IPS DF 6.9 (cell line): Measurements from ENCODE around the gene XRRA1.
A peak's percentile ranks its signal among the peaks of the same experiment; 100 is the strongest.

Source experiments
- DNase-seq: peaks from one replicate; pipeline ENCODE4 v3.0.0-alpha.2; 2013; ENCODE audit warnings: low read depth, low spot score
- H3K27ac ChIP-seq: one replicate; pipeline ENCODE4 v1.5.1; 2013; ENCODE audit warnings: low read length, control low read depth
- H3K27me3 ChIP-seq: 2 replicates; pipeline ENCODE4 v1.6.1; 2013; ENCODE audit warnings: mild to moderate bottlenecking, low read length; ENCODE audit not compliant: control insufficient read depth, insufficient read depth
- H3K36me3 ChIP-seq: 2 replicates; pipeline ENCODE4 v1.6.1; 2013; ENCODE audit warnings: low read length; ENCODE audit not compliant: control insufficient read depth, insufficient read depth
- H3K4me1 ChIP-seq: 2 replicates; pipeline ENCODE4 v1.6.1; 2013; ENCODE audit warnings: low read length; ENCODE audit not compliant: control insufficient read depth, insufficient read depth
- H3K4me3 ChIP-seq: 2 replicates; pipeline ENCODE4 v1.5.1; 2013; ENCODE audit warnings: mild to moderate bottlenecking, low read length
- H3K9me3 ChIP-seq: 2 replicates; pipeline ENCODE4 v1.6.1; 2013; ENCODE audit warnings: low read length, inconsistent platforms; ENCODE audit not compliant: control insufficient read depth, insufficient read depth
- WGBS: extraction: QIAGEN DNeasy Blood & Tissue Kit; methylation state at CpG from one replicate; pipeline ENCODE4 v1.1.7; 2013; ENCODE audit warnings: mixed read lengths, missing lambda C conversion rate; ENCODE audit not compliant: insufficient read length, insufficient coverage; 5-methylcytosine and 5-hydroxymethylcytosine counted together

Gene XRRA1

DNA sequence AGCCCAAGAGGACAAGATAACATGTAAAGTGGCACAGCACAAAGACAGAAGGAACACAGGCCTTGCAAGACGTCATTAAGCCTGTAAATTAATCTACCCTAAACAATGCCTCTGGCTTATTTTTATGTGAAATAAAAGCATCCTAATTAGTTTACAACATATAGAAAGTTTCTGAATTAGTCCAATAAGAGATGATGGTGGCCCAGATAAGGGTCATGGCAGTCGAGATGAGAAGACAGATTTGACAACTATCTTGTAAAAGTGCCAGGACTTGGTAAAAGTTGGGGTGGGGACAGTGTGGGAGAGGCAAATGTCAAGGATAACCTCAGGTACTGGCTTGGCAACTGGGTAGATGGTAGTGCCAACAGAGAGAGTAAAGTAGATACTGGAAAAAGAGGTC lies 13.6 kb downstream of the XRRA1 start:
- WGBS: no CpG with 5 or more reads among the region's 2 CpGs
- Histone ChIP-seq H3K4me1 (no peaks in the 10 kb centered on the region), H3K36me3 (no peaks in the 10 kb centered on the region; the same call in 1 of the 2 replicates), H3K27ac (no peak overlapping the region), H3K4me3 (no peak overlapping the region), H3K27me3 (no peaks in the 10 kb centered on the region), H3K9me3 (no peaks in the 10 kb centered on the region; the same call in 1 of the 2 replicates)
- DNase-seq: no peak

DNA sequence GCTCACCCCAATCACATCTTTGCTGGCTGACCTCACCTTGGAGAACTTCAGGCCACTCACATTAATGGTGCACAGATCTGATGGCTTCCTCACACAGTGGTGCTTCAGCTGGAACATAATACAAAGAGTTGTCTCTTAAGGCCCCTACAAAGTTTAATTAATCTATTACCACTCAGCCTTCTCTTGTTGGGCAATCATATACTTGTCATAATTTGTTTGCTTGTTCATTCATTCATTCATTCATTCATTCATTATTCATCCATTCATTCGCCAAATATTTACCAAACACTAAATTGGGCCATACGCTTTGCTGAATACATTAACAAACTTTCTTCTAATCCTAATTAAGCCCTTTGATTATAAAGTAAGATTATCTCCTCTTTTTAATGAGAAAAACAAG lies 15.1 kb downstream of the XRRA1 start:
- H3K4me1 ChIP-seq: no peaks in the 10 kb centered on the region
- no peaks in the 10 kb centered on the region for H3K27me3 ChIP-seq
- DNase-seq: no peak
- 100% methylated on average over 2 of the region's 2 CpGs for WGBS
- no peak overlapping the region for H3K27ac ChIP-seq
- H3K36me3 ChIP-seq: no peaks in the 10 kb centered on the region; the same call in 1 of the 2 replicates
- H3K4me3 ChIP-seq: no peak overlapping the region
- H3K9me3 ChIP-seq: no peaks in the 10 kb centered on the region; the same call in 1 of the 2 replicates

DNA sequence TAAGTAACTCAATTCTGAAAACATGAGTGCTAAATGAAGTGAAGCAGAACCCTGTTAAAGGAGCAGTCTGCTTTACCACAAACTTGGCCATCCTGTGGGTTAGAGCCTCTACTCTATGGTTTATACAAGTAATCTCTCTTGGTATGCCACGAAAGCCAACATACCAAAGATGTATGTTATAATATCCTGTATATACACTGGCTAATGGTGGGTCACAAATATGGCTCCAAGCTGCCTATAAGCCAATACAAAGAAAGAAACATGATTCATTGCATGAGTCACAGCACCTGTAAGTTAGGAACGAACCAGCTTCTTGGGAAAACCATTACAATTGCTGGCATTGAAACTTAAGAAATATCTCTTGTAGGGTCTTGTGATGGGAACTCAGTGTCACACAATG lies 16.1 kb downstream of the XRRA1 start:
- H3K27ac ChIP-seq: no peak overlapping the region
- WGBS: no CpG with 5 or more reads among the region's 2 CpGs
- no peaks in the 10 kb centered on the region for H3K4me1 ChIP-seq
- H3K4me3 ChIP-seq: no peak overlapping the region
- no peaks in the 10 kb centered on the region for H3K27me3 ChIP-seq
- no peaks in the 10 kb centered on the region; the same call in 1 of the 2 replicates for H3K36me3 ChIP-seq
- DNase-seq: no peak
- no peaks in the 10 kb centered on the region; the same call in 1 of the 2 replicates for H3K9me3 ChIP-seq

DNA sequence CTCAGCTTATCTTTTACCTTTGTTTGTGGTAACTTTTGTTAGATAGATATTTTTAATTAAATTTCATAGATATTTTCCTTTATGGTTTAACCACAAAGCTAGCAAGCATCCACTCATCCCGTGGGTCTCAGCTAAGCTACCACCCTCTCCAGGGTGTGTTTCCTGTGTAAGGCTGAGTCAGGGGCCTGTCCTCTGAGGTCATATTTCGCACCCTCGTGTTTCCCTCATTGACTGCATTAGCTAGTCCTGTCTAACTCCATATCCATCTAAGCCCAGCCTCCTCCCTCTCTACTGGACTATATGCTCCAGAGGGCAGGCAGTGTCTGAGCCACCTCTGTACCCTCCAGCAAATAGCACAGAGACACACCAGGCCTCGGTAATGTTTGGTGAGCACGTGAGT lies 16.7 kb downstream of the XRRA1 start:
- Histone ChIP-seq H3K27ac (no peak overlapping the region), H3K36me3 (no peaks in the 10 kb centered on the region; the same call in 1 of the 2 replicates), H3K4me1 (no peaks in the 10 kb centered on the region), H3K9me3 (no peaks in the 10 kb centered on the region; the same call in 1 of the 2 replicates), H3K4me3 (no peak overlapping the region), H3K27me3 (no peaks in the 10 kb centered on the region)
- no peak for DNase-seq
- no CpG with 5 or more reads among the region's 5 CpGs for WGBS

DNA sequence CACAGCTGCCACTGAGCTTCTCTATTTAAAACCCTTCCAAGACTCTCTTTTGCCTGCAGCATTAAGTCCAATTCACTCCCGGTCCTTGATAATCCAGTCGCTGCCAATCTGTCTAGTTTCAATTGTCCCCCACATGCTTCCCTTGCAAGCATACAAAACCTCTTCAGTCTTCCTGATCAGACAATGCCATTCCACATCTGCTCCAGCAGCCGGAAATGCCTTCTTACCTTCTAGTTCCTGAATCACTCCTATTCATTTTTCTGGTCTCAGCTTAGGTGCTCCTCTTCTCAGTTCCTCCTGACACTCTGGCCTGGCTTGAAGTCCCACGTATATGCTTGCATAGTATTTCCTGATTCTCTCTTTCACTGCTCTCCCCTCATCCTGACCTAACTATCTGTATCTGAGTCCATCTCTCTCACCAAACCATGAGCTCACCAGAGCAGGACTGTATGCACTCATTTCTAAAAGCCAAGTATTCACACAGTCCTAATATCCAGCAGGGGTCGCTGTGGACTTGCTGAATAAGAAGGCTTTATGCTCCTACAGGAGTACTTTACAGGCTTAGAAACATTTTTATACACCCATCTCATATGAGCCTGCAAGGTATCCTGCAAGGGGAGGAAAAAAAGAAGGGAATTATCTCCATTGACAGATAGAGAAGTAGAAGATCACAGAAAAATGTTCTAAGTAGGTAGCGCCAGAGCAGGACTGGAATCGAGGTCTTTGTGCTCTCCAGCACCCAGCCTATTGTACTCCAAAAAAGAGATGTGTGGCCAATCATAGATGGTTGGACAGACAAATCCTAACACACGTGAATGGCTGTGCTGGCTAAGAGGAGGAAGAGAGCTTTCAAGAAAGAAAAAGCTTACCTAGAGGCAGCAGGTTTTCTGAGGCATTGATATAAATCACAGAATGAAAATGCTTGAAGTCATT lies 19.2 kb downstream of the XRRA1 start:
- WGBS: no CpG with 5 or more reads among the region's 8 CpGs
- peak; percentile 57 for DNase-seq
- Histone ChIP-seq H3K9me3 (no peaks in the 10 kb centered on the region), H3K4me3 (no peak overlapping the region), H3K36me3 (no peaks in the 10 kb centered on the region; the same call in 1 of the 2 replicates), H3K27me3 (no peaks in the 10 kb centered on the region), H3K4me1 (no peaks in the 10 kb centered on the region), H3K27ac (no peak overlapping the region)

DNA sequence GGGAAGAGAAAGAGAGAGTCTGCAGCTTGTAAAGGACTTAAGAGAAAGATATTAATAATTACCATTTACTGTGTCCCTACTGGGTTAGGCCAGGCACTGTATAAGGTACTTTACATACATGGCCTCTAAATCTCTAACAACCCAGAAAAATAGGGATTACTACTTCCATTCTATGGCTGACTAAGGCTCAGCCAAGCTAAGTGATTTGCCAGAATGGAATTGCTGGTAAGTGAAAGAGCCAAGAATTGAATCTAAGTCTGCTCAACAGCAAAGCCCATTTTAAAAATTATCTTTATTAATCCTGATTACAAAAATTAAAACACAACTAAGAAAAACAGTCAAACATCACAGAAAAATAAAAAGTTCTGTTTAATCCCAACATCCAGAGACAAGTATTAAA lies 21.4 kb downstream of the XRRA1 start:
- Histone ChIP-seq H3K4me1 (no peaks in the 10 kb centered on the region), H3K4me3 (no peak overlapping the region), H3K27ac (no peak overlapping the region), H3K27me3 (no peaks in the 10 kb centered on the region), H3K36me3 (no peaks in the 10 kb centered on the region), H3K9me3 (no peaks in the 10 kb centered on the region)
- DNase-seq: no peak

DNA sequence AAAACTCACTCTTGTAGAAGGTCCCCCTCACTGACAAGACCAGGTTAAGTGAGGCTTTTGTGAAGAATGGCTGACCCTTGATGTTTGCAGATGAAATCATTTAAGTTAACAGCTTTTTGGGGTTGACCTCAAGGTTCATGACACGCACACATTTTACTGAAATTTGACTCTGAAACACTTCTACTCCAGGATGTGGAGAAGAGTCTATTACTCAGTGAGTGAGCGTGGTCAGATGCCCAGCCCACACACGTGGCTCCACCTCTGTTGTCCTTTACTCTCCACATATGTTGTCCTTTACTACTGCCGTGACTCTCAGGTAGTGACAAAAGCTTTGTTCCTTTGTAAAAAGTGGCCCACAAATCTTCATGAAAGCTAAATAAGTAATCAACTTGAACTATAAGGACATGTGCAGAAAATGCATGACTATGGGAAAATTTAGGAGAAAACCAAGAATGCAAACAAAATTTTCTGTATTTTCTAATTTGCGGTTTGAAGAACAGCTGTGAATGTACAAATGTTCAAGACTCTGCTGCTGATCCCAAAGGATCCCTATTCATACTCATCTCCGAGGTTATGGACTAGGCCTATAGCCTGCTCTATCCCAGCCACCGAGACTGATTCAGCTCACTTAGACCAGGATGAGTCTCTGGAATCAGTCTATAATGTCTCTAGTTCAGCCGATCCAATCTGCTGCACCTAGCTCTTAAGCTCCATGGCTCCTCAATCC lies 22.4 kb downstream of the XRRA1 start:
- H3K27ac ChIP-seq: no peak overlapping the region
- H3K36me3 ChIP-seq: no peaks in the 10 kb centered on the region
- H3K4me3 ChIP-seq: no peak overlapping the region
- no peaks in the 10 kb centered on the region for H3K4me1 ChIP-seq
- no peaks in the 10 kb centered on the region for H3K9me3 ChIP-seq
- no peak for DNase-seq
- no CpG with 5 or more reads among the region's 8 CpGs for WGBS
- no peaks in the 10 kb centered on the region for H3K27me3 ChIP-seq

DNA sequence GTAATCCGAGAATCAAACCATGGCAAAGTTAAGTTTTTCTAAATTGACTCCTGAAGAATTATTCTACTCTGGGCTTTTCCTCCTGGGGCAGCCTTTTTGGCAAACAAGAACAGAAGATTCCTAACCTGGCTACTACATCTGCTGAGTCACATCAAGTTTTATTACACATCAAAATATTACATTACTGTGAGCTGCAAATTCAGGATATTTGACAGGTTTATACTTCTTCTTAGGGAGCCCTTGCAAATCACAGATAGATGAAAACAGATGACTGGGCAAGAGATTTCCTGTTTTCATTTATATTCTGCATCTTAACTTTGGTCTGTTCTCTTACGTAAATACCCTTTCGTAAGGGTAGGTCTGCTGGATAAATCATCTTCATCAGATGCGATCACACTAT lies 23.6 kb downstream of the XRRA1 start:
- Histone ChIP-seq H3K36me3 (no peaks in the 10 kb centered on the region), H3K27ac (no peak overlapping the region), H3K27me3 (no peaks in the 10 kb centered on the region), H3K9me3 (no peaks in the 10 kb centered on the region), H3K4me3 (no peak overlapping the region), H3K4me1 (no peaks in the 10 kb centered on the region)
- no peak for DNase-seq
- no CpG with 5 or more reads among the region's 4 CpGs for WGBS

DNA sequence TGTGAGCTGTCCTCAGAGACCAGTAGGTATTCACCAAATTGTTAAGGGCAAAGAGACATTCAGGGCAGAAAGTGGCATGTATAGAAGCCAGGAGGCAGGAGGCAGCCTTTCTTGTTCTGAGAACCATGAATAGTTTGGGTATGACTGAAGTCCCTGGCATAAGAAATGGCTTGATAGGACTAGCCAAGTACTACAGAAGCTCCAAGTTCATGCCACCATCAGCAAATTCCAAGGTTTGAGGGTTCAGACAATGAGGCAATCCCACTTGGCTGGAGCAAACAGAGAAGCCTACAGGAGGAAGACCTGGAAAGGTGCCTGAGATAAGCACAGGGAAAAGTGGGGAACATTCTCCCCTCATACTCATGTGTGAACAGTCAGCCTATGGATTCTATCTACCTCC lies 25.8 kb downstream of the XRRA1 start:
- no peaks in the 10 kb centered on the region for H3K4me1 ChIP-seq
- no peaks in the 10 kb centered on the region for H3K36me3 ChIP-seq
- H3K9me3 ChIP-seq: no peaks in the 10 kb centered on the region
- DNase-seq: no peak
- H3K4me3 ChIP-seq: no peak overlapping the region
- no peak overlapping the region for H3K27ac ChIP-seq
- no peaks in the 10 kb centered on the region for H3K27me3 ChIP-seq

DNA sequence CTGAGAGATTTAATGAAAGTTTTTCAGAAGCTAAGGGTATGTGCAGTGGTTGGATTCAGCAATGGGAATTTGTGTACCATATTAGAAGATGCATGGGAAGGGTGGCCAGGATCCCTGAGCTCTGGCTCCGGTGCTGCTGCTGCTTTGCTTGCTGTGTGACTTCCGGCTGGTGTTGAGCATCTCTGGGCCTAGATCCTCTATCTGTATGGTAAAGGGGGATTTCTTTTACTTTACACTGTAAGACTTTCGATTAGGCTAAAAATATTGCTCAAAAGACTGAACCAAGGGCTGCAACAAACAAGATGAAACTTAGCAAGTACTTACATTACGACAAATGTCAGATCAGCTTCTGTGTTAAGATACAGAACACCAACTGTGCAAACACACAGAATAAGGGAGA lies 39.1 kb downstream of the XRRA1 start:
- H3K27ac ChIP-seq: no peak overlapping the region
- DNase-seq: no peak
- no peaks in the 10 kb centered on the region for H3K27me3 ChIP-seq
- no peaks in the 10 kb centered on the region for H3K9me3 ChIP-seq
- WGBS: no CpG with 5 or more reads among the region's 4 CpGs
- H3K36me3 ChIP-seq: no peaks in the 10 kb centered on the region
- H3K4me1 ChIP-seq: no peaks in the 10 kb centered on the region
- H3K4me3 ChIP-seq: no peak overlapping the region
